Naive thymus-derived CD8-positive, alpha-beta T cell (primary cell): Measurements from ENCODE around the gene LBH. TPM values are rescaled to one million over a fixed set of nuclear protein-coding genes. Genes with fewer than 3 reads are reported as not detected.

Experiments
- ATAC-seq, 2 donors: fragments of 150-1000 bp; cut with Tn5 transposase in 1 of 2; sonication (Bioruptor Pico), chemical (Tn5 transposase) in 1 of 2; 1 replicate in 1 of 2; 2 replicates in 1 of 2; pipeline ENCODE4 v1.10.0; 2021; ENCODE audit warnings: mild to moderate bottlenecking in 2 of 2, moderate library complexity in 2 of 2
- POLR2A ChIA-PET: fragments of 350-600 bp; sonication (Branson Sonifier 250); formaldehyde crosslinking; loops from one replicate; lab custom pipeline; 2021; ENCODE audit warnings: antibody characterized with exemption; lab: Charles Lee
- DNase-seq, 10 donors: peaks; one replicate each; pipeline versions ENCODE4 v3.0.0 to v3.0.0-alpha.2; 2020 to 2022
- H3K27ac Mint-ChIP-seq, 10 donors: one replicate each; pipeline ENCODE4 v1.8.0; 2020 to 2022; ENCODE audit warnings: mild to moderate bottlenecking in 10 of 10, mixed read lengths in 10 of 10, moderate library complexity in 4 of 10, inconsistent platforms in 1 of 10
- H3K27me3 Mint-ChIP-seq, 5 donors: one replicate each; pipeline ENCODE4 v1.8.0; 2021 to 2022; ENCODE audit warnings: mixed read lengths in 5 of 5
- H3K36me3 Mint-ChIP-seq, 3 donors: one replicate each; pipeline ENCODE4 v1.8.0; 2020 to 2022; ENCODE audit warnings: mixed read lengths in 3 of 3, mild to moderate bottlenecking in 2 of 3, inconsistent platforms in 1 of 3
- H3K4me1 Mint-ChIP-seq, 4 donors: one replicate each; pipeline ENCODE4 v1.8.0; 2021 to 2022; ENCODE audit warnings: mixed read lengths in 4 of 4
- H3K4me3 Mint-ChIP-seq, 10 donors: one replicate each; pipeline ENCODE4 v1.8.0; 2020 to 2022; ENCODE audit warnings: mild to moderate bottlenecking in 10 of 10, mixed read lengths in 10 of 10, moderate library complexity in 6 of 10, inconsistent platforms in 1 of 10
- H3K9me3 Mint-ChIP-seq, 9 donors: one replicate each; pipeline ENCODE4 v1.8.0; 2020 to 2022; ENCODE audit warnings: mixed read lengths in 9 of 9, mild to moderate bottlenecking in 3 of 9, inconsistent platforms in 1 of 9, moderate library complexity in 1 of 9
- polyA plus RNA-seq, 3 donors: library from polyadenylated mRNA; unstranded; fragments of 300-500 nt; fragmentation: Illumina TruSeq; gene quantifications; one replicate each; pipeline ENCODE4 v1.2.3, GENCODE V29; 2021
- total RNA-seq, 8 experiments: library from RNA in 2 of 8; stranded (reverse) in 2 of 8; gene quantifications; one replicate each; pipeline ENCODE4 v1.2.3 and lab custom pipeline; 2021 to 2026

Gene LBH
- total and polyA plus RNA-seq, 5 experiments from 2014 or later: 243 to 573 (median 356) TPM

DNA sequence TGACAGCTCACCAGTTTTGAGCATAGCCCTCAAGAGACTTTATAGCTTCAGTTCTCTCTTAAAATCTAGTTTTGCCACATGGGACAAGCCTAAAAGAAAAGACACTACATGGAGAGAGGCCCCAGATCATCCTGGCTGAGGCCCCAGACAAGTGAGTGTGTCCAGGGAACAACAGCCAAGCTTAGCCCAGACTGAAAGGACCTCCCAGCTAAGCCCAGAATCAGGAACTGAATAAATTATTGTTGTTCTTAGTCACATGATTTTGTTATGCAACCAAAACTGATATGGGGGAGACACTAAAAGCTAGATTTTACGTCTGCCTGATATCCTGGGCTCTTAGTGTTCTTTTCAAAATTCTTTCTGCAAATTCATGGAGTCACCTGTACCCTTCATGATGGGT lies 29.3 kb upstream of the LBH start:
- H3K9me3 Mint-ChIP-seq: no peaks in the 10 kb centered on the region
- POLR2A ChIA-PET: no interaction called here
- H3K4me1 Mint-ChIP-seq: peaks cover 0 to 10% (median 0%) of the 10 kb centered on the region in 4 donors

DNA sequence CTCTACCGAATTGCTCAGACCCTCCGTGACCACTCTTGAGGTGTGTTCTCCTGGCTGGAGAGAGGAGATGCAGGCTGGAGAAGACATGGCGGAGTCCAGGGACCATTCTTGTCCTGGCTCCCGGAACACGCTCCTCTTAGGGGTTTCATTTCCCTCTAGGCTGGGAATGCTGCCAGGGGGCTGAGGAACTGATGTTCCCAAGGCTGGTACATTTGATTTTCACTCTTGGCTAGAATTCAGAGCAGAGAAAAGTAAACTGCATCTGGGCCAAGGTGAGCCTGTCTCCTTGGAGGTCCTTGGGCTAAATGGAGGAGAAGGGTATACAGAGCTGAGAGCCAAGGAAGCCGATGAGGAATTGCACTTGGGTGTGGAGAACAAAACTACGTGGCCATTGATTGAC lies 28.2 kb upstream of the LBH start:
- no peaks in the 10 kb centered on the region for H3K9me3 Mint-ChIP-seq
- no peak overlapping the region for H3K4me3 Mint-ChIP-seq
- ATAC-seq: no peak
- DNase-seq: no peak
- H3K27me3 Mint-ChIP-seq: no peaks in the 10 kb centered on the region
- POLR2A ChIA-PET: interaction anchor here (1.0 kb wide), 1 partner anchor 35 kb away, joined by 4 read pairs; no protein-coding TSS in a partner anchor
- peaks cover 0 to 4% (median under 1%) of the 10 kb centered on the region in 4 donors for H3K4me1 Mint-ChIP-seq
- H3K27ac Mint-ChIP-seq: no peak overlapping the region
- H3K36me3 Mint-ChIP-seq: no peaks in the 10 kb centered on the region

More for the DNA sequence above, 29.3 kb upstream of the LBH start:
- H3K27ac Mint-ChIP-seq: no peak overlapping the region
- no peak overlapping the region for H3K4me3 Mint-ChIP-seq
- no peaks in the 10 kb centered on the region for H3K36me3 Mint-ChIP-seq
- DNase-seq (no peak), ATAC-seq (no peak)
- H3K27me3 Mint-ChIP-seq: no peaks in the 10 kb centered on the region

DNA sequence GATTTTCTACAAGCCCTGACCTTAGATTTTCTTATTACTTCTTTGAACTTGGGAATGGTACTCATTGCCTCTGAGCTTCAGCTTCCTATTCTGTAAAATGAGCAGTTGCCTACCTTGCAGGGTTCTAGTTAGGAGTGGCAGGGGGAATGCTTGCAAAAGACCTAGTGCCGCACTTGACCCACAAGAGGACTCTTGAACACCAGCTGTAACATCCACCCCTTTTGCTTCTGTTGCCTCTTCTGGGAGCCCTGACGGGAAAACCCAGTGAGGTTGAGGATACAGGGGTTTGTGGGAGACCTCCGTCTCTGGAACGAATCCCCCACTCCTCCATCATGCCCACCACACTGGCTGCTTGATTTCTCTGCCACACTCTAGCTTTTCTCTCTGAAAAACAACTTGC lies 27.1 kb upstream of the LBH start:
- Mint-ChIP-seq H3K4me1 (peaks cover 10 to 14% (median 11%) of the 10 kb centered on the region in 4 donors), H3K4me3 (no peak overlapping the region), H3K27ac (no peak overlapping the region), H3K27me3 (no peaks in the 10 kb centered on the region), H3K36me3 (no peaks in the 10 kb centered on the region), H3K9me3 (no peaks in the 10 kb centered on the region)
- POLR2A ChIA-PET: interaction anchor here (1.0 to 1.3 kb wide), 2 partner anchors 34 to 39 kb away, joined by 3 to 4 read pairs; no protein-coding TSS in a partner anchor
- no peak for DNase-seq
- no peak for ATAC-seq

DNA sequence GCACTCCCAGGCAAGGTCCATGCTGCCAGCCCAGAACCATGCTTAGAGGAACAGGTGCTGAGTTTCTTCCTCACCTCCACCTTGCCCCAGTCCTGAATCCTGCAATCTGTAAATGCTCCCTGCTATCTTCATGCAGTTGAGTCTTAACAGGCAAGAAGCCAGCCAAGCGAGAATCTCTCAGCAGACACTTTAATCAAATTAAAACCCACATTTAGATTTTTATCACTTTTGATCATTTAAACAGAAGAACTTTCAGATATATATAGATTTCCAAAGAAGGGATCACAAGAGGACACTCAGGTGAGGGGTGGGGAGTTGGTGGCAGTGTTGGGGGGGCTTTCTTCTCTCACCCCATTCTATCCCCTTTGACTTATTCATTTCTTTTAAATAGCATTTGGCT lies 25.9 kb upstream of the LBH start:
- Mint-ChIP-seq H3K36me3 (no peaks in the 10 kb centered on the region), H3K27ac (peak overlapping the region in 8 of 10 donors; percentile 4 to 85 (median 58)), H3K27me3 (no peaks in the 10 kb centered on the region), H3K4me1 (peaks cover 16 to 24% (median 22%) of the 10 kb centered on the region in 4 donors), H3K9me3 (no peaks in the 10 kb centered on the region), H3K4me3 (no peak overlapping the region)
- POLR2A ChIA-PET: interaction anchor here (1.3 kb wide), 1 partner anchor 40 kb away, joined by 3 read pairs; no protein-coding TSS in a partner anchor
- ATAC-seq (no peak), DNase-seq (no peak)

DNA sequence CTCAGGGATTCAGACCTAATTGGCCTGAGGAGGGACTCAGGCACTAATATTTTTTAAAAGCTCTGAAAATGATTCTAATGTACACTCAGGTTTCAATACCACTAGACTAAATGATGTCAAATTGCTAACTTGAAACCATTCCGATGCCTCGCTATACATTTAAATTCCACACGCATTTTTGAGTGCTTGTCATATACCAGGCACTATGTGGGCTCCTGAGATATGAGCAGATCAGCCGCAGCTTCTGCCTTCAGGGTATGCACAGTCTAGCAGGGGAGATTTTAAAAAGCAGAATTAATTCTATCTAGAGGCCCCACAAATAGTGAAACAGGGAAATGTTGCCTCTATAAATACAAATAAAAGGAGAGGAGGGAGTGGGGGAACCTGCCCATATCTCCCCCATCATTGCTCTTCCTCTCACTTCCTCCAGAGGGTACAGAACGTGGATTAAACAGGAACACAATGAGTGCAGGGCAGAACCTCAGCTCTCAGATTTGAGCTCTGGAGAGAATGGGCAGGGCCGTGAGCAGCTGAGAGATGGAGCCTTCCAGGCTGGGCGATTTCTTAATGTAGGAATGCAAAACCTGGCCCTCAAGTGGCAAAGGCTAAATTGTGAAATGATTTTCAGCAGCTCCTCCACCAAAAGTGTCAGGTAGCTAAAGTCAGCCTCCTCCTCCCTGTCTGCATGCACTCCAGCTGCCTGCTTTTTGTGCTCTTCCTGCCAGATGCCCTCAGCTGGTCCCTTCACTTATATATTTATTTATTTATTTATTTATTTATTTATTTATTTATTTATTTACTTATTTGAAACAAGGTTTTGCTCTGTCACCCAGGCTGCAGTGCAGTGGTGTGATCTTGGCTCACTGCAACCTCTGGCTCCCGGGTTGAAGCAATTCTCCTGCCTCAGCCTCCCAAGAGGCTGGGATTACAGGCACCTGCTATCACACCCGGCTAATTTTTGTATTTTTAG lies 24.6 kb upstream of the LBH start:
- Mint-ChIP-seq H3K27me3 (no peaks in the 10 kb centered on the region), H3K36me3 (no peaks in the 10 kb centered on the region), H3K27ac (peak overlapping the region in 6 of 10 donors; percentile 3 to 57 (median 33)), H3K4me3 (no peak overlapping the region), H3K4me1 (peaks cover 16 to 26% (median 23%) of the 10 kb centered on the region in 4 donors), H3K9me3 (no peaks in the 10 kb centered on the region)
- DNase-seq (no peak), ATAC-seq (no peak)
- POLR2A ChIA-PET: interaction anchor here (0.6 to 9.8 kb wide), 5 partner anchors 27 to 55 kb away, joined by 3 to 323 read pairs (median 4); partner anchors contain the start of gene LBH

DNA sequence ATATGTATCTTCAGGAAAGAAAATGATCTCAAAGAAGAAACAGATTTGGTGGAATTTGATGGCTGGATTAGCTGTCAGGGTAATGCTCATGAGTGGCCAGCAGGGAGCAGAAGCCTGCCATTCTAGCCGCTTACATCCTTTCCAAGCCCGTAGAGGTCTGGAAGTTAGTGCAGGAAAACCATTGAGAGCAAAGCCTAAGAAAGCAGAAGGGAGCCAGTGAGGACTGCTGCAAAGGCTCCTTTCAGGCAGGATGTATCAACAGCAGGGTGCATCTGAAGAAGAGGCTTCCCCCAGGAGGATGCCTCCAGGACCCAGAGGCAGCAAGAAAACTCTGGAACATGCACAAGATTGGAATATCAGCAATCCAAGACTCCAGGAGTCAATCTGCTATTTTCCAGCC lies 22.9 kb upstream of the LBH start:
- POLR2A ChIA-PET: interaction anchor here (0.7 to 9.8 kb wide), 19 partner anchors 12 to 503 kb away, joined by 3 to 323 read pairs (median 8); partner anchors contain the start of genes LBH, LCLAT1 and YPEL5

GRCh38 chr2:30209227-30209626 lies 22.1 kb upstream of the LBH start:
- Mint-ChIP-seq H3K4me3 (peak overlapping the region in 9 of 10 donors; percentile 42 to 79 (median 63)), H3K27me3 (no peaks in the 10 kb centered on the region), H3K4me1 (peaks cover 20 to 30% (median 25%) of the 10 kb centered on the region in 4 donors), H3K9me3 (no peaks in the 10 kb centered on the region), H3K36me3 (no peaks in the 10 kb centered on the region), H3K27ac (peak overlapping the region; percentile 66 to 95 (median 93))
- DNase-seq: peak in 4 of 10 donors; percentile 35 to 74 (median 54)
- POLR2A ChIA-PET: interaction anchor here (0.5 to 9.8 kb wide), 21 partner anchors 10 to 503 kb away, joined by 3 to 323 read pairs (median 7); partner anchors contain the start of genes LBH, LCLAT1 and YPEL5
- peak; percentile 79 to 98 for ATAC-seq

More for the DNA sequence above, 22.9 kb upstream of the LBH start:
- no peaks in the 10 kb centered on the region for H3K9me3 Mint-ChIP-seq
- H3K4me3 Mint-ChIP-seq: peak overlapping the region; percentile 19 to 79 (median 58)
- peak; percentile 21 to 69 for ATAC-seq
- peak in 8 of 10 donors; percentile 11 to 64 (median 36) for DNase-seq
- peak overlapping the region in 9 of 10 donors; percentile 81 to 95 (median 93) for H3K27ac Mint-ChIP-seq
- H3K4me1 Mint-ChIP-seq: peaks cover 16 to 30% (median 25%) of the 10 kb centered on the region in 4 donors
- no peaks in the 10 kb centered on the region for H3K36me3 Mint-ChIP-seq
- H3K27me3 Mint-ChIP-seq: no peaks in the 10 kb centered on the region

DNA sequence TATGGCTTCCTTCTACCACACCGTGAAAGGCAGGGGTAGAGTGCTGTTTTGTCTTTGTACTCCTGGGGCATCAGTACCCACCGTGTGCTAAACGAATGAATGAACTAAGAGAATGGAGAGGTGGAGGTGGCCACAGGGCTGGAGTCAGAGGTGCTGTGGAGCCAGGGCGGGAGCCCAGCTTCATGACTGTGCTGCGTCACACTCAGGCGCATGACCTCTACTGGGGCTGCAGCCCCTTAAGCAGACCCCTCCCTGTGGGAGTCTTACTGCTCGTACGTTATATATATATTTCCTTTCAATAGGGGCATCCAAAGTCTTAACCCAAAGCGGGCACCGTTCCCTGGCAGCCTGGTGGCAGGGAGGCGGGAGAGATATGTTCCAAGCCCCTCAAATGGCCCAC lies 18.0 kb upstream of the LBH start:
- no peak overlapping the region for H3K4me3 Mint-ChIP-seq
- POLR2A ChIA-PET: interaction anchor here (2.4 to 9.8 kb wide), 2 partner anchors 10 to 20 kb away, joined by 13 to 323 read pairs; partner anchors contain the start of gene LBH
- DNase-seq: no peak
- H3K9me3 Mint-ChIP-seq: no peaks in the 10 kb centered on the region
- no peaks in the 10 kb centered on the region for H3K36me3 Mint-ChIP-seq
- no peak for ATAC-seq
- peak overlapping the region in 2 of 10 donors; percentile 24 to 34 for H3K27ac Mint-ChIP-seq
- no peaks in the 10 kb centered on the region for H3K27me3 Mint-ChIP-seq
- H3K4me1 Mint-ChIP-seq: peaks cover 23 to 36% (median 30%) of the 10 kb centered on the region in 4 donors

- peak overlapping the region in 1 of 10 donors; percentile 32 for H3K27ac Mint-ChIP-seq
- no peak for ATAC-seq
- POLR2A ChIA-PET: interaction anchor here (0.7 to 9.8 kb wide), 4 partner anchors 9 to 295 kb away, joined by 5 to 323 read pairs (median 9); partner anchors contain the start of gene LBH
Measured at GRCh38 chr2:30213907-30214463, 17.3 kb upstream of the LBH start.

GRCh38 chr2:30216157-30216556 lies 15.2 kb upstream of the LBH start:
- DNase-seq: no peak
- Mint-ChIP-seq H3K36me3 (no peaks in the 10 kb centered on the region), H3K4me3 (no peak overlapping the region), H3K27ac (no peak overlapping the region), H3K4me1 (peaks cover 7 to 21% (median 14%) of the 10 kb centered on the region in 4 donors), H3K27me3 (no peaks in the 10 kb centered on the region), H3K9me3 (no peaks in the 10 kb centered on the region)
- no peak for ATAC-seq
- POLR2A ChIA-PET: interaction anchor here (11.1 kb wide), 1 partner anchor 16 kb away, joined by 93 read pairs; the partner anchor contains the start of gene LBH

More at GRCh38 chr2:30213907-30214463, 17.3 kb upstream of the LBH start:
- Mint-ChIP-seq H3K36me3 (no peaks in the 10 kb centered on the region), H3K27me3 (no peaks in the 10 kb centered on the region), H3K9me3 (no peaks in the 10 kb centered on the region), H3K4me1 (peaks cover 17 to 31% (median 23%) of the 10 kb centered on the region in 4 donors), H3K4me3 (no peak overlapping the region)
- no peak for DNase-seq

GRCh38 chr2:30217644-30218337 lies 13.5 kb upstream of the LBH start:
- ATAC-seq (no peak), DNase-seq (no peak)
- Mint-ChIP-seq H3K4me1 (peaks cover 10 to 36% (median 26%) of the 10 kb centered on the region in 4 donors), H3K4me3 (no peak overlapping the region), H3K27ac (no peak overlapping the region), H3K36me3 (no peaks in the 10 kb centered on the region), H3K9me3 (no peaks in the 10 kb centered on the region), H3K27me3 (no peaks in the 10 kb centered on the region)
- POLR2A ChIA-PET: interaction anchor here (11.1 kb wide), 1 partner anchor 14 kb away, joined by 93 read pairs; the partner anchor contains the start of gene LBH
